ENCODE results near the gene DLGAP1.

DNA sequence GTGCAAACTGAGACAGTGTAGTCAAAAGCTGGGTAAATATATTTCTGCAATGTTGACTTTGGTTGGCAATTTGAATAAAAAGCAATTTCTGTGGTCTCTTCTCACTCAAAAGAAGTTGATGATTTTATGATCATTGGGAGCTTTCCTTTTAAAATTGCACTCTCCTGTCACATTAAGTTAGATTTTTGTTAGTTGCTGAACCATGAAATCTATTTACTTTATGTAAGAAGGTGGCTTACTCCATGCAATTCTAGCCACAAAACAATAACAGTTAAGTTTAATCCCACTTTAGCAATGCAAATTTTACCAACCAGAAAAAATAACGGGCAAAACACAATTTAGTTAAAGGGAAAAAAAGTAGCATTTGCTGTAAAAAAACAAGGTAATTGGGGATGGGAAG lies 48.3 kb downstream of the DLGAP1 start:
- TF ChIP-seq, protein P1, sequence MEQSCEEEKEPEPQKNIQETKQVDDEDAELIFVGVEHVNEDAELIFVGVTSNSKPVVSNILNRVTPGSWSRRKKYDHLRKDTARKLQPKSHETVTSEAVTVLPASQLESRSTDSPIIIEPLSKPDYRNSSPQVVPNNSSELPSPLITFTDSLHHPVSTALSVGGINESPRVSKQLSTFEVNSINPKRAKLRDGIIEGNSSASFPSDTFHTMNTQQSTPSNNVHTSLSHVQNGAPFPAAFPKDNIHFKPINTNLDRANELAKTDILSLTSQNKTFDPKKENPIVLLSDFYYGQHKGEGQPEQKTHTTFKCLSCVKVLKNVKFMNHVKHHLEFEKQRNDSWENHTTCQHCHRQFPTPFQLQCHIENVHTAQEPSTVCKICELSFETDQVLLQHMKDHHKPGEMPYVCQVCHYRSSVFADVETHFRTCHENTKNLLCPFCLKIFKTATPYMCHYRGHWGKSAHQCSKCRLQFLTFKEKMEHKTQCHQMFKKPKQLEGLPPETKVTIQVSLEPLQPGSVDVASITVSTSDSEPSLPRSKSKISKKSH (CRISPR knock-in tag; IDR thresholded peaks at IDR 0.05; ENCODE audit: borderline replicate concordance) = no peak
- no peak for TF ChIP-seq KLF6 (CRISPR knock-in tag; IDR thresholded peaks at IDR 0.05)
- no peak for TF ChIP-seq NR2F1 (CRISPR knock-in tag; IDR thresholded peaks at IDR 0.05)
- no peak for TF ChIP-seq KAT2B (IDR thresholded peaks at IDR 0.05; ENCODE audit: borderline replicate concordance, low read depth, low read length)
- TF ChIP-seq ZNF3 (CRISPR knock-in tag; IDR thresholded peaks at IDR 0.05) = no peak
- TF ChIP-seq, protein P2, sequence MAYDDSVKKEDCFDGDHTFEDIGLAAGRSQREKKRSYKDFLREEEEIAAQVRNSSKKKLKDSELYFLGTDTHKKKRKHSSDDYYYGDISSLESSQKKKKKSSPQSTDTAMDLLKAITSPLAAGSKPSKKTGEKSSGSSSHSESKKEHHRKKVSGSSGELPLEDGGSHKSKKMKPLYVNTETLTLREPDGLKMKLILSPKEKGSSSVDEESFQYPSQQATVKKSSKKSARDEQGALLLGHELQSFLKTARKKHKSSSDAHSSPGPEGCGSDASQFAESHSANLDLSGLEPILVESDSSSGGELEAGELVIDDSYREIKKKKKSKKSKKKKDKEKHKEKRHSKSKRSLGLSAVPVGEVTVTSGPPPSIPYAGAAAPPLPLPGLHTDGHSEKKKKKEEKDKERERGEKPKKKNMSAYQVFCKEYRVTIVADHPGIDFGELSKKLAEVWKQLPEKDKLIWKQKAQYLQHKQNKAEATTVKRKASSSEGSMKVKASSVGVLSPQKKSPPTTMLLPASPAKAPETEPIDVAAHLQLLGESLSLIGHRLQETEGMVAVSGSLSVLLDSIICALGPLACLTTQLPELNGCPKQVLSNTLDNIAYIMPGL (CRISPR knock-in tag; IDR thresholded peaks at IDR 0.05; ENCODE audit: borderline replicate concordance in 1 of 2, low read depth in 1 of 2) = no peak
- no peak for TF ChIP-seq KAT7 (CRISPR knock-in tag; IDR thresholded peaks at IDR 0.05; ENCODE audit: borderline replicate concordance)
- TF ChIP-seq, protein P3, sequence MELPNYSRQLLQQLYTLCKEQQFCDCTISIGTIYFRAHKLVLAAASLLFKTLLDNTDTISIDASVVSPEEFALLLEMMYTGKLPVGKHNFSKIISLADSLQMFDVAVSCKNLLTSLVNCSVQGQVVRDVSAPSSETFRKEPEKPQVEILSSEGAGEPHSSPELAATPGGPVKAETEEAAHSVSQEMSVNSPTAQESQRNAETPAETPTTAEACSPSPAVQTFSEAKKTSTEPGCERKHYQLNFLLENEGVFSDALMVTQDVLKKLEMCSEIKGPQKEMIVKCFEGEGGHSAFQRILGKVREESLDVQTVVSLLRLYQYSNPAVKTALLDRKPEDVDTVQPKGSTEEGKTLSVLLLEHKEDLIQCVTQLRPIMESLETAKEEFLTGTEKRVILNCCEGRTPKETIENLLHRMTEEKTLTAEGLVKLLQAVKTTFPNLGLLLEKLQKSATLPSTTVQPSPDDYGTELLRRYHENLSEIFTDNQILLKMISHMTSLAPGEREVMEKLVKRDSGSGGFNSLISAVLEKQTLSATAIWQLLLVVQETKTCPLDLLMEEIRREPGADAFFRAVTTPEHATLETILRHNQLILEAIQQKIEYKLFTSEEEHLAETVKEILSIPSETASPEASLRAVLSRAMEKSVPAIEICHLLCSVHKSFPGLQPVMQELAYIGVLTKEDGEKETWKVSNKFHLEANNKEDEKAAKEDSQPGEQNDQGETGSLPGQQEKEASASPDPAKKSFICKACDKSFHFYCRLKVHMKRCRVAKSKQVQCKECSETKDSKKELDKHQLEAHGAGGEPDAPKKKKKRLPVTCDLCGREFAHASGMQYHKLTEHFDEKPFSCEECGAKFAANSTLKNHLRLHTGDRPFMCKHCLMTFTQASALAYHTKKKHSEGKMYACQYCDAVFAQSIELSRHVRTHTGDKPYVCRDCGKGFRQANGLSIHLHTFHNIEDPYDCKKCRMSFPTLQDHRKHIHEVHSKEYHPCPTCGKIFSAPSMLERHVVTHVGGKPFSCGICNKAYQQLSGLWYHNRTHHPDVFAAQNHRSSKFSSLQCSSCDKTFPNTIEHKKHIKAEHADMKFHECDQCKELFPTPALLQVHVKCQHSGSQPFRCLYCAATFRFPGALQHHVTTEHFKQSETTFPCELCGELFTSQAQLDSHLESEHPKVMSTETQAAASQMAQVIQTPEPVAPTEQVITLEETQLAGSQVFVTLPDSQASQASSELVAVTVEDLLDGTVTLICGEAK (IDR thresholded peaks at IDR 0.05) = no peak
- TF ChIP-seq, protein P3 (CRISPR knock-in tag; IDR thresholded peaks at IDR 0.05) = no peak
- TF ChIP-seq ZNF607 (CRISPR knock-in tag; IDR thresholded peaks at IDR 0.05; ENCODE audit: borderline replicate concordance) = no peak

Measured in HepG2 (cell line).